ENCODE data around the gene MYMK.

The MYMK gene

DNA sequence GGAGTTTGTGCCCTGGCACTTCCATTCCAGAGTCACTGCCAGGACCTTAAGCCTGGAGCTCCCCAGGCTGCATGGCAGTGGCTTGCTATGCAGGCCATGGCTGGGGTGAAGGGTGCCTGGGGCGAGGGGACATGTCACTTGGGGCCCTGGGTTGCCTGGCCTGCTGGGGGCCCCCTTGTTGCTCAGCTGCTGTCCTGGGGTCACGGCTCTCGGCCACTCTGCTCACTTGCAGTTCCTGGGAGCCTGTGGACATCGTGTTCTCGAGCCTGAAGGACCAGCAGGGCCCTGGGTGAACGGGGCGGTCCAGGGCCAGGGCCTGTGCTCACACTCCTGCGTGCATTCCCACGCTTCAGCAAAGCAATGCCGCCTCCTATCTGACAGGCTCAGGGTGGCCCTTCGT lies 31.3 kb downstream of the MYMK start:
- Histone ChIP-seq H3K36me3 (ENCODE audit: insufficient read depth, low read depth, low read length) (no peaks in the 10 kb centered on the region), H3K27ac (ENCODE audit: low read length) (no peak overlapping the region), H3K9ac (ENCODE audit: low read depth, low read length) (no peak overlapping the region), H3K4me3 (ENCODE audit: low read length) (no peak overlapping the region), H3K27me3 (ENCODE audit: insufficient read depth, low read length) (no peaks in the 10 kb centered on the region), H3K9me3 (ENCODE audit: insufficient read depth, low read depth, low read length) (no peaks in the 10 kb centered on the region), H3K4me1 (ENCODE audit: insufficient read depth, low read length) (no peaks in the 10 kb centered on the region)

DNA sequence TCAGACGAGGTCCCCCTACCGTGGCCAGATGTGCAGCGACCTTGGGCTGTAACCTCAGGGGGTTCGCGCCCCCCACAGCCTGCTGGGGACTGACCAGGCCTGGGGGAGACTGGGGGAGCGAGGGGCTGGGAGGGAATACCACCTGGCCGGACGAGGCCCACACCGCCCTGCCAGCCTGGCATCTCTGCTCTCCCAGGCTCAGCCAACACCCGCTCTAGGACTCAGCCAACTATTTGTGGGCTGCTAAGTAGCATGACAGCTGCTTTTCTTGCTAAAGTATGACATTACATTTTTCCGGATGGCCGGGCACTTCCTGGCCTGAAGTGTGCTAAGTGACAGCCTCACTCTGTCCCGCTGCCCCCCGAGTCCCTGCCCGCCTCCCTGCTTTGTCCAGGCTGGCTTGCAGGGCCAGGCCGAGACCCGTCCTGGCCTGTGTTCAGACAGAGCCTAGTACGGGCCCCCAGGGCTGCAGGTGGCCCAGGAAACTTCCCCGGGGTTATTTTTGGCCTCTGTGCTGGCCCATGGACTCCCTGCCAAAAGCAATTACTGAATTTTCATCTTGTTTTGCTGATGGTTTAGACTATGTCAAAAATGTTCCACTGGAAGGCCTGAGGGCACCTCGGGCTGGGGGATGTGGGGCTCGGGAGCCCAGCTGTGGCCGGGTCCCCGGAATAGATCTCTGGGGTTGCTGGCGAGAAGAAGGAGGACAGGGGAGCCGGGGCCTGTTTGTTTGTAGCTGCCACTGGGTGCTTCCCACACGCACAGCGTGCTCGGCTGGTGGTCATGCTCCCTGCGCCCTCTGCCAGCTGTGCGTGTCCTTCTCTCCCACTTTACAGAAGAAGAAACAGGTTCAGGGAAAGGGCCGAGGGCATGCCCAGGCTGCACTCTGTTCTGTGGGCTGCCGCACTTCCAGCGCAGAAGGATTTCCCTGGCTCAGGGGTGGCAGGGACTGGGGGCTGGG lies 32.4 kb downstream of the MYMK start:
- Histone ChIP-seq H3K4me3 (ENCODE audit: low read length) (no peak overlapping the region), H3K27ac (ENCODE audit: low read length) (no peak overlapping the region), H3K27me3 (ENCODE audit: insufficient read depth, low read length) (no peaks in the 10 kb centered on the region), H3K36me3 (ENCODE audit: insufficient read depth, low read depth, low read length) (no peaks in the 10 kb centered on the region), H3K9ac (ENCODE audit: low read depth, low read length) (no peak overlapping the region), H3K9me3 (ENCODE audit: insufficient read depth, low read depth, low read length) (no peaks in the 10 kb centered on the region), H3K4me1 (ENCODE audit: insufficient read depth, low read length) (no peaks in the 10 kb centered on the region)

DNA sequence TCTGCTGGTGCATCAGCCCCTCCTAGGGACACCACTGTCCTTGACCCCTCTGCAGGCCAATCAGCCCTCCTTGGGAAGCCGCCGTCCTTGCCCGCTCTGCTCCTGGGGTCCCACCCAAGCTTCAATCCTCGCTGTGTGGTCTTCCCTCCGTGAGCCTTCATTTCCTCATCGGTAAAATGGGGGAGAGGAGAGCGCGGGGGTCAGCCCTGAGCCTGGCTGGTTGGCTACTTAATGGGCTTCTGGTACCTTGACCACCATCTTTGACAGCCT lies 33.2 kb downstream of the MYMK start:
- no peaks in the 10 kb centered on the region for H3K27me3 ChIP-seq (ENCODE audit: insufficient read depth, low read length)
- H3K4me3 ChIP-seq (ENCODE audit: low read length), result no peak overlapping the region
- H3K36me3 ChIP-seq (ENCODE audit: insufficient read depth, low read depth, low read length), result no peaks in the 10 kb centered on the region
- no peak overlapping the region for H3K27ac ChIP-seq (ENCODE audit: low read length)
- H3K9me3 ChIP-seq (ENCODE audit: insufficient read depth, low read depth, low read length), result no peaks in the 10 kb centered on the region
- H3K4me1 ChIP-seq (ENCODE audit: insufficient read depth, low read length), result no peaks in the 10 kb centered on the region
- H3K9ac ChIP-seq (ENCODE audit: low read depth, low read length), result no peak overlapping the region

DNA sequence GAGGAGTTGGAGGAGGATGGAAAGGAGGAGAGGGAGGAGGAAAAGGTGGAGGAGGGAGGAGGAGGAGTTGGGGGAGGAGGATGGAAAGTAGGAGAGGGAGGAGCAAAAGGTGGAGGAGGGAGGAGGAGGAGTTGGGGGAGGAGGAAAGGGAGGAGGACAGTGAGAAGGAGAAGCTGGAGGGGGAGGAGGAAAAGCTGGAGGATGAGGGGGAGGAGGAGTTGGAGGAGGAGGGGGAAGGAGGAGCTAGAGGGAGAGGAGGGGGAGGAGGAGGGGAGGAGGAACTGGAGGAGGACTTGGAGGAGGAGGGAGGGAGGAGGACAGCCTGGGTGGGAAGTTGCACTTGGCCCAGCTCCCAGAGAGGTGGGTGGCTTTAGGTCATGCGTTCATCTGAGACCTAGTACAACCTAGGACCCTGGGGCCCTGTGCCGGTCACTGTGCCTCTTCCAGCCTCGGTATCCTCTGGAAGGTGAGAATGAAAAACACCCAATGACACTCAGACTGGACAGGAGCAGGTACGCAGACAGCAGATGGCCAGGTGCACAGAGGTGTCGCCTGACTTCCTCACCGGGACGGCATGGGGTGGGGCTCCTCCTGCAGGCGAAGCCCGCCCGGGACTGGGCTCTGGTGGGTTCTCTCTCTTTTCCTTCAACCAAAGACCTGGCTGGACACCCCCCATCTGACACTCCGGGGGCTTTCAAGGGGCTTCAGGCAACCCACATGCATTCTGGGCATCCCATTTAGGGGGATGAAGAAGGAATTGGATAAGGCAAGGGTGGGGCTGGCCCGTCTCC lies 33.7 kb downstream of the MYMK start:
- Histone ChIP-seq H3K4me3 (ENCODE audit: low read length) (no peak overlapping the region), H3K4me1 (ENCODE audit: insufficient read depth, low read length) (no peaks in the 10 kb centered on the region), H3K9ac (ENCODE audit: low read depth, low read length) (no peak overlapping the region), H3K9me3 (ENCODE audit: insufficient read depth, low read depth, low read length) (no peaks in the 10 kb centered on the region), H3K36me3 (ENCODE audit: insufficient read depth, low read depth, low read length) (no peaks in the 10 kb centered on the region), H3K27ac (ENCODE audit: low read length) (no peak overlapping the region), H3K27me3 (ENCODE audit: insufficient read depth, low read length) (no peaks in the 10 kb centered on the region)

DNA sequence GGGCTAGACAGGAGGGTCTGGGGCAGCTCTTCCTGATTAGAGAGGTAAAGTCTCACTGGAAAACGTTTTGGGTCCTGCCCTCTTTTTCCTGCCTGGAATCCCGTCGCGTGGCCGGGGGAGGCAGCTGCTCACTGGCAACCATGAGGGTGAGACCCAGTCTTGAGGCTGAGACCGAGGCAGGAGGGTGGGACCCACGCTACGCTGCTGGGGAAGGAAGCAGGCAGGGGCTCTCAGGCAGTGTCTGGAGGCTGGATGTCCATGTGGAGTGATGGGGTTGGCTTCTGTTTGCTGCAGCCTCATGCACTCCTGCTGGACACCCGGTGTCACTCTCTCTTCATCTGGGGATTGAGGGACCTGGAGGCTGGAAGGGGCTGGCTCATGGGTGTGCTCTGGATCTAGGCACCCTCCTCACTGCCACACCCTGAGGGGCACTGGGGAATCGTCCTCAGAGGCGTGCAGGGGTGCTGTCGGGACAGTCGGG lies 34.5 kb downstream of the MYMK start:
- Histone ChIP-seq H3K36me3 (ENCODE audit: insufficient read depth, low read depth, low read length) (no peaks in the 10 kb centered on the region), H3K4me3 (ENCODE audit: low read length) (no peak overlapping the region), H3K27me3 (ENCODE audit: insufficient read depth, low read length) (no peaks in the 10 kb centered on the region), H3K4me1 (ENCODE audit: insufficient read depth, low read length) (no peaks in the 10 kb centered on the region), H3K27ac (ENCODE audit: low read length) (no peak overlapping the region), H3K9me3 (ENCODE audit: insufficient read depth, low read depth, low read length) (no peaks in the 10 kb centered on the region), H3K9ac (ENCODE audit: low read depth, low read length) (no peak overlapping the region)

DNA sequence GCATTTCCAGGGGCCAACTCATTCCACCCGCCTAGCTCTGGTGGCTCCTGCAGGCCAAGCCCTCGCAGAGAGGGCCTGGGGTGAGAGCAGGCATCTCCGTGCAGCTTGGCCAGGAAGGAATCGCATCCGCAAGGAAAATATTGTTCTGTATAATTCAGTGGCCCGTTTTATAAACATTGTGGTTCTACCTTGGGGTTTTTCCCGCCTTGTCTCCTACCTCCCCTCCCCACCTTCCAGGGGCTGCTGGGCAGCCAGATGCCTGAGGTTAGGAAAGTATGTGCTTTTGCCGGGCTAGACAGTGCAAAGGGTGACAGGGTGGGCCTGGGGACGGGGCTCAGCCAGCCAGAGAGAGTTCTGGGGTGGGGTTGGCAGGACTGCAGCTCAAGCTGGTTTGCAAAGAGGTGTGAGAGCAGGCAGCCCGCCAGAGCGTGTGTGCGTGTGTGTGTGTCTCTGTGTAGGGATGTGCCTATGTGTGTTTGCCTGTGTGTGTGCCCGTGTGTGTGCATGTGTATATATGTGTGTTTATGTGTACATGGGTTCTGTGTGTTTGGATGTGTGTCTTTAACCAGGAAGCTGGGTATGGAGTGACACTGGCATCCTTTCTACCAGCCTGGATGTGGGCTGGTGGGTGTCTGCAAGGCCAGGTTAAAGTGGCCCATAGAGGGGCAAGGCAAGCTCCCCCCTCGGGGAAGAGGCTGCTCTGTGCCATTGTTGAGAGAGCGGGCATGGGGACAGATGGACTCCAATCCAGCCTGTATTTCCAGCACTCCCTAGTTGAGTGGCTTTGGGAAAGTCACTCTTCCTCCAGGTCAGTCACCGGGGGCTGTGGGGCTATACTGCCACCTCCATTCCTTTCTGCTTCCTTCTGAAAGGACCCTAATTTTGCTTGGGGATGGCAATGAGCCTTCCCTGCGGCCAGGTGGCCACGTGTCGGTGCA lies 35.2 kb downstream of the MYMK start:
- no peaks in the 10 kb centered on the region for H3K4me1 ChIP-seq (ENCODE audit: insufficient read depth, low read length)
- H3K36me3 ChIP-seq (ENCODE audit: insufficient read depth, low read depth, low read length), result no peaks in the 10 kb centered on the region
- H3K27ac ChIP-seq (ENCODE audit: low read length), result no peak overlapping the region
- no peak overlapping the region for H3K9ac ChIP-seq (ENCODE audit: low read depth, low read length)
- no peak overlapping the region for H3K4me3 ChIP-seq (ENCODE audit: low read length)
- H3K9me3 ChIP-seq (ENCODE audit: insufficient read depth, low read depth, low read length), result no peaks in the 10 kb centered on the region
- no peaks in the 10 kb centered on the region for H3K27me3 ChIP-seq (ENCODE audit: insufficient read depth, low read length)

DNA sequence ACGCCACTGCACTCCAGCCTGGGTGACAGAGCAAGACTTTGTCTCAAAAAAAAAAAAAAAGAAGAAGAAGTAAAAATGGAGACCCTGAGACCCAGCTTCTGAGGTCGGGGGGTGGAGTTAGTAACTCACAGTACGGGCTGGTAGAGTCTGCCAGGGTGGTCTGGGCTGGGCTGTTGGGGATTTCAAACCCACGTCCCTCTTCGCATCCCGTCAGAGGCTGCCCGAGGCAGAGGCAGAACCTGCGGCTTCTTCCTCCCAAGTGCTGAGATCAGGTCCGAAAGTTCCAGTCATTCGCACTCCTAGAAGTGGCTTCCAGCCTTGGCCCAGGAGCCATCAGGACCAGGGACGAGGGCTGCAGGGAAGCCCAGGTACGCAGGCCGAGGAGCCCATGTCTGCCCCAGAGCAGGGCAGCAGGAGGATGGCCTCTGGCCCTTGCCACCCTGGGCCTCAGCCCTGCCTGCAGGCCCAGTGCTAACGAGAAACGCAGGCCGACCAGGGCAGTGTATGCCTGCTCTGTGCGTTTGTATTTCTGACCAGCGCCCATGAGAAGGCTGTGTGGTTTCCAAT lies 36.0 kb downstream of the MYMK start:
- no peaks in the 10 kb centered on the region for H3K27me3 ChIP-seq (ENCODE audit: insufficient read depth, low read length)

DNA sequence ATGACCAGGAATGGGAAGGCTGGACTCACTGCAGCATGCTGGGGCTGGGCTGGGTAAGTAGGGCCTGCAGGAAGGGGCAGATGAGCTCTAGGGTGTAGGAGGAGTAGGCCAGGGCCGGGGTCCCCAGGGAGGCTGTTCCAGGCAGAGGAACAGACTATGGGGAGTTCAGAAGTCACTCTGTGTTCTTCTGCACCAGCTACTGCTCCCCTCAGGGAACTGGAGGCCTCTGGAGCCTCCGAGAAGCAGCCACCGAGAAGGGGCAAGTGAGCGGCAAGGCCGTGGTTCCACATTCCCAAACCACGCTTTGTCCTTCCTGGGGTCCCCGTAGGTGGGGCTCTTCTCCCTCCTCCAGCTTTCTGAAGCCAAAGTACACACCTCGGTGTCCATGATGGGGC lies 37.4 kb downstream of the MYMK start:
- no peaks in the 10 kb centered on the region for H3K9me3 ChIP-seq (ENCODE audit: insufficient read depth, low read depth, low read length)
- H3K27me3 ChIP-seq (ENCODE audit: insufficient read depth, low read length), result no peaks in the 10 kb centered on the region
- H3K4me3 ChIP-seq (ENCODE audit: low read length), result no peak overlapping the region
- no peak overlapping the region for H3K9ac ChIP-seq (ENCODE audit: low read depth, low read length)
- no peak overlapping the region for H3K27ac ChIP-seq (ENCODE audit: low read length)
- H3K36me3 ChIP-seq (ENCODE audit: insufficient read depth, low read depth, low read length), result no peaks in the 10 kb centered on the region
- no peaks in the 10 kb centered on the region for H3K4me1 ChIP-seq (ENCODE audit: insufficient read depth, low read length)

More for the DNA sequence above, 36.0 kb downstream of the MYMK start:
- Histone ChIP-seq H3K36me3 (ENCODE audit: insufficient read depth, low read depth, low read length) (no peaks in the 10 kb centered on the region), H3K27ac (ENCODE audit: low read length) (no peak overlapping the region), H3K4me1 (ENCODE audit: insufficient read depth, low read length) (no peaks in the 10 kb centered on the region), H3K4me3 (ENCODE audit: low read length) (no peak overlapping the region), H3K9me3 (ENCODE audit: insufficient read depth, low read depth, low read length) (no peaks in the 10 kb centered on the region), H3K9ac (ENCODE audit: low read depth, low read length) (no peak overlapping the region)

DNA sequence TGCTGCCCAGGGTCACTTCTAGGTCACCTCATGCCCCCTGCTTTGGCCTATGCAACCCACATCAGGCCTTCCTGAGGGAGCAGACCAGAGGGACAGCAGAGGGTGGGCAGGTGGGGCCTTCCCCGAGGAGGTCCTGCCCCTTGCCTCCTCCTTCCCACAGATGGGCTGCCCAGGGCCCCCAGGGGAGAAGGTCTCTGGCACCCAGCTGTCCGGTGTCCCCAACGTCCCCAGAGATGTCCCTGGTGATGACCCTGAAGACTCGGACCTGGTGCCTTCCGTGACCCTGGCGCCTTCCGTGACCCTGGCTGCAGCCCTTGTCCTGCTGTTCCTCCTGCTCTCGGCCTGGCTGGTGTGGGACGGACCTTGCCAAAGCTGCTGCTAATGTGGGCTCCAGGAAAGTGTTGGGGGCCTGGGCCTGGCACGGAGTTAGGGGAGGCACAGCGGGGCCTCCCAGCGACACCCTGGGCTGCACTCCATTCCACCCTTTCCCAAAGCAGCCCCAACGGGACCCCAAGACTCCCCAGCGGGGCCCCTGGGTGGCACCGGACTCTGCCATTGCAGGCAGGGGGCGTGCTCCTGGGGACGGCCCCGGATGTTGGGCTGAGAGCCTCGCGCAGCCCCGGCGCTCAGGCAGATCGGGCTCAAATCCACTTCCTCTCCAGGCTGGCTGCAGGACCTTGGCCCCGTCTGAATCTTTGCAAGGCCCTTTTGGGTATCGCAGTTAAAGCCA lies 39.1 kb downstream of the MYMK start:
- no peak overlapping the region for H3K27ac ChIP-seq (ENCODE audit: low read length)
- no peaks in the 10 kb centered on the region for H3K36me3 ChIP-seq (ENCODE audit: insufficient read depth, low read depth, low read length)
- no peaks in the 10 kb centered on the region for H3K4me1 ChIP-seq (ENCODE audit: insufficient read depth, low read length)
- no peak overlapping the region for H3K4me3 ChIP-seq (ENCODE audit: low read length)
- no peaks in the 10 kb centered on the region for H3K27me3 ChIP-seq (ENCODE audit: insufficient read depth, low read length)
- H3K9ac ChIP-seq (ENCODE audit: low read depth, low read length), result no peak overlapping the region
- H3K9me3 ChIP-seq (ENCODE audit: insufficient read depth, low read depth, low read length), result no peaks in the 10 kb centered on the region

DNA sequence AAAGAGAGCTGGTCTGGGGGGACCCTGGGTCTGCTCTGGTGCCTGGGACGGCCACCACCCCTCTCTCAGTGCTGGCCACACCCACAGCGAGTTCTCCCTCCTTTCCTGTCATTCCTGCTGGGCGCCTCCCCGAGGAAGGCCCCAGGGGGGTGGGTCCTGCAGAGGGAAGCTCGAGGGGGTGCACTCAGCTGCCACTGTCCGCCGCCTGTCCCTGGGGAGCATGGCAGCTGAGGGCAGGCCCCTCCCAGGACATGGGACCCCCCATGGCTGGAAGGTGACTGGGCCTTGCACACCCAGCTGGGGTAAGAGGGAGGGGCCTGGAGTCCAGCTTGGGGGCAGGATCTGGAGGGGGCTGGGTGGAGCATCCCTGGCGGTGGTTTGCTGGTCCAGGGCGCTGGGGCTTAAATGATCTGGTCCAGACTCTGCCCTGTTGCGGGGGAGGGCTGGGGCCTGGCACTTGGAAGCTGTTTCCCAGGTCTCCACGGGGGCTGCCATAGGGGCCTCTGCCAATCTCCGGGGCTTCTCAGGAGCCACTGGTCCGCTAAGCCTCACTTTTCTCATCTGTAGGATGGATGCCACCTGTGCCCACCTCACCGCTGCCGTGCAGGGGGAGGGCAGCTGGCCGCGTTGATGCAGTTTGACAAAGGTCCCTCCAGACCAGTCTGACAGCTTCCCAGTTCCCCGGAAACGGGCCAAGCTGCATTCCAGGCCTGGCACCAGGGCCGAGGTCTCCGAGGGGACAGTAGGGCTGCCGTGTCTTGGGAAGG lies 39.9 kb downstream of the MYMK start:
- H3K36me3 ChIP-seq (ENCODE audit: insufficient read depth, low read depth, low read length), result no peaks in the 10 kb centered on the region
- no peak overlapping the region for H3K9ac ChIP-seq (ENCODE audit: low read depth, low read length)
- peaks cover 2% of the 10 kb centered on the region for H3K27me3 ChIP-seq (ENCODE audit: insufficient read depth, low read length)
- no peak overlapping the region for H3K27ac ChIP-seq (ENCODE audit: low read length)
- H3K4me1 ChIP-seq (ENCODE audit: insufficient read depth, low read length), result no peaks in the 10 kb centered on the region
- no peaks in the 10 kb centered on the region for H3K9me3 ChIP-seq (ENCODE audit: insufficient read depth, low read depth, low read length)
- H3K4me3 ChIP-seq (ENCODE audit: low read length), result no peak overlapping the region
